B cell (primary cell): ENCODE data around the gene RALGAPB. TPM values are rescaled to one million over a fixed set of nuclear protein-coding genes. Genes with fewer than 3 reads are reported as not detected.

Experiments
- ATAC-seq: fragments of 200-7000 bp; cut with Tn5 transposase; one replicate; pipeline ENCODE4 v1.10.0; 2021; ENCODE audit warnings: low read depth, mild to moderate bottlenecking, moderate number of reproducible peaks, moderate library complexity
- CTCF ChIA-PET: fragments of 350-600 bp; sonication (Branson Sonifier 250); formaldehyde crosslinking; loops from one replicate; lab custom pipeline; 2021; ENCODE audit warnings: antibody characterized with exemption, inconsistent platforms; lab: Charles Lee
- POLR2A ChIA-PET: fragments of 350-600 bp; sonication (Branson Sonifier 250); formaldehyde crosslinking; loops from one replicate; lab custom pipeline; 2021; ENCODE audit warnings: antibody characterized with exemption; lab: Charles Lee
- DNase-seq: peaks from one replicate; pipeline ENCODE4 v3.0.0; 2013
- H2AFZ ChIP-seq: 2 replicates; pipeline ENCODE4 v1.6.1; 2012; ENCODE audit warnings: mild to moderate bottlenecking, low read depth, low read length; ENCODE audit not compliant: insufficient read depth, poor library complexity, severe bottlenecking
- H3K27ac ChIP-seq, 2 donors: 1 replicate in 1 of 2; 2 replicates in 1 of 2; pipeline ENCODE4 v1.5.1; 2012 to 2013; ENCODE audit warnings: low read length in 2 of 2, mild to moderate bottlenecking in 2 of 2, moderate library complexity in 1 of 2
- H3K27me3 ChIP-seq, 4 experiments: fragments of 200-600 bp in 1 of 4; sonication (generic) in 1 of 4; replicated peaks in 1 of 4; 1 replicate in 2 of 4; 2 replicates in 2 of 4; pipeline versions ENCODE4 v1.6.1 to v1.7.0; 2013 to 2016; ENCODE audit warnings: low read length in 3 of 4, mild to moderate bottlenecking in 2 of 4, mixed read lengths in 1 of 4, moderate library complexity in 1 of 4; ENCODE audit not compliant: insufficient read depth in 4 of 4, control insufficient read depth in 3 of 4; ENCODE audit errors: control extremely low read depth in 1 of 4
- H3K36me3 ChIP-seq, 2 experiments: replicated peaks in 1 of 2; 1 replicate in 1 of 2; 2 replicates in 1 of 2; pipeline versions ENCODE4 v1.6.1 to v1.7.1; 2013; ENCODE audit warnings: low read length in 1 of 2; ENCODE audit not compliant: insufficient read depth in 2 of 2, control insufficient read depth in 1 of 2; ENCODE audit errors: control extremely low read depth in 1 of 2, extremely low read depth in 1 of 2
- H3K4me1 ChIP-seq, 2 donors: fragments of 200-600 bp in 1 of 2; sonication (generic) in 1 of 2; 1 replicate in 1 of 2; 2 replicates in 1 of 2; pipeline versions ENCODE4 v1.5.1 to v1.6.1; 2013 to 2017; ENCODE audit warnings: low read length in 2 of 2; ENCODE audit not compliant: control insufficient read depth in 2 of 2, insufficient read depth in 2 of 2
- H3K4me2 ChIP-seq: replicated peaks from 2 replicates; pipeline ENCODE3; 2012; ENCODE audit warnings: mild to moderate bottlenecking, low read depth, low read length; ENCODE audit not compliant: poor library complexity, severe bottlenecking
- H3K4me3 ChIP-seq, 5 experiments: fragments of 200-600 bp in 1 of 5; sonication (generic) in 1 of 5; 1 replicate in 3 of 5; 2 replicates in 2 of 5; pipeline versions ENCODE4 v1.5.1 to v1.7.0; 2011 to 2016; ENCODE audit warnings: low read length in 4 of 5, mild to moderate bottlenecking in 4 of 5, low read depth in 2 of 5, control low read depth in 1 of 5, moderate library complexity in 1 of 5; ENCODE audit not compliant: insufficient read depth in 1 of 5; ENCODE audit errors: control extremely low read depth in 1 of 5, extremely low read depth in 1 of 5
- H3K79me2 ChIP-seq: fragments of 200-600 bp; sonication (generic); one replicate; pipeline ENCODE4 v1.6.0; 2016; ENCODE audit warnings: low read length; ENCODE audit not compliant: control insufficient read depth, insufficient read depth
- H3K9ac ChIP-seq: fragments of 200-600 bp; sonication (generic); 2 replicates; pipeline ENCODE4 v1.6.1; 2017; ENCODE audit warnings: mild to moderate bottlenecking, low read length, moderate library complexity
- H3K9me3 ChIP-seq, 3 donors: one replicate each; pipeline versions ENCODE4 v1.6.1 to v1.7.1; 2013; ENCODE audit warnings: low read length in 2 of 3; ENCODE audit not compliant: control insufficient read depth in 2 of 3, insufficient read depth in 1 of 3; ENCODE audit errors: control extremely low read depth in 1 of 3
- H4K20me1 ChIP-seq: 2 replicates; pipeline ENCODE4 v1.6.0; 2012; ENCODE audit warnings: mild to moderate bottlenecking, low read length; ENCODE audit not compliant: insufficient read depth, control insufficient read depth, poor library complexity, severe bottlenecking
- H3K27ac Mint-ChIP-seq: one replicate; pipeline ENCODE4 v1.8.0; 2021; ENCODE audit warnings: mixed read lengths
- H3K27me3 Mint-ChIP-seq: one replicate; pipeline ENCODE4 v1.8.0; 2021; ENCODE audit warnings: mixed read lengths
- H3K4me1 Mint-ChIP-seq: one replicate; pipeline ENCODE4 v1.8.0; 2021; ENCODE audit warnings: mixed read lengths
- H3K4me3 Mint-ChIP-seq: one replicate; pipeline ENCODE4 v1.8.0; 2021; ENCODE audit warnings: mixed read lengths
- H3K9me3 Mint-ChIP-seq: one replicate; pipeline ENCODE4 v1.8.0; 2022; ENCODE audit warnings: mixed read lengths; ENCODE audit not compliant: insufficient read depth
- EZH2 ChIP-seq: IDR thresholded peaks from 2 replicates; pipeline ENCODE4 v1.6.1; 2012; ENCODE audit warnings: borderline replicate concordance, low read depth, mild to moderate bottlenecking, moderate library complexity, low read length; ENCODE audit not compliant: insufficient read depth, poor library complexity, severe bottlenecking
- WGBS: methylation state at CpG from one replicate; pipeline ENCODE4 v1.1.5; 2013; ENCODE audit warnings: missing lambda C conversion rate; ENCODE audit not compliant: insufficient coverage; 5-methylcytosine and 5-hydroxymethylcytosine counted together
- intact Hi-C: fragments of 100-400 bp; cut with micrococcal nuclease; formaldehyde crosslinking; loops from one replicate; pipeline ENCODE4 v1.10.0; 2022
- polyA plus RNA-seq: library from polyadenylated mRNA; depleted of rRNA; stranded (reverse); fragments of >200 nt; gene quantifications from 2 replicates; pipeline ENCODE4 v1.2.3, GENCODE V29; 2012
- total RNA-seq, 2 donors: library from RNA; stranded (reverse); fragments of 120-200 nt in 1 of 2; gene quantifications; 1 replicate in 1 of 2; 2 replicates in 1 of 2; pipeline versions ENCODE4 v1.2.3 to v1.2.4, GENCODE V29; 2013 to 2022
- TF ChIP-seq, protein P1 (sequence below): fragments of 200-600 bp; IDR thresholded peaks from one replicate; pipeline ENCODE4 v1.8.0; 2022; ENCODE audit warnings: antibody characterized with exemption, mild to moderate bottlenecking

The RALGAPB gene
- total and polyA plus RNA-seq, 2 donors (not counting 1 experiment from before 2014, with no cell fraction given): 15.0 to 58.3 TPM

DNA sequence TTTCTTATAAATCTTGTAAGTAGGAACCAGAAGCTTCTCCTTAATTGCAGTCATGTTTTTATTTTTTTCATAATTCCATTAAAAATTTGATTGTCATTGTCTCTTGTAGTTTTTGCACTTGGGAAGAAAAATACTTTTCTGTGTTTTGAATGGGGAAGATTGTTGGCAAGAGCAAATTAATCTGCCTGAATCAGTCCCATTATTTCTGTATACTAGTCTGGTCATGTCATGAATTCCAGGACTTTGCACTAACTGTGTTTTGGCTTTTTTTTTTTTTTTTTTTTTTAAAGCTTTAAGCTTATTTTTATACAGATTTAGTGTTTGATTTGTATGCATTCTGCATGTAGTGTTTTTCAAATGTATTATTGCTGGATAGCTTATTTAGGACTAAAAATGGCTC, 47.6 kb downstream of the RALGAPB start:
- Histone ChIP-seq H3K27me3 (no peaks in the 10 kb centered on the region), H3K36me3 (peaks cover 20 to 72% of the 10 kb centered on the region in 2 experiments), H3K9ac (no peak overlapping the region), H2AFZ (no peak overlapping the region), H3K4me3 (no peak overlapping the region), H3K9me3 (no peaks in the 10 kb centered on the region), H3K27ac (no peak overlapping the region), H3K4me1 (no peaks in the 10 kb centered on the region), H3K79me2 (no peaks in the 10 kb centered on the region), H3K4me2 (no peak overlapping the region), H4K20me1 (no peaks in the 10 kb centered on the region)
- ATAC-seq (no peak), DNase-seq (no peak)
- Mint-ChIP-seq H3K4me1 (no peaks in the 10 kb centered on the region), H3K27ac (no peak overlapping the region), H3K4me3 (no peak overlapping the region), H3K9me3 (no peaks in the 10 kb centered on the region), H3K27me3 (no peaks in the 10 kb centered on the region)
- TF ChIP-seq, protein P1, sequence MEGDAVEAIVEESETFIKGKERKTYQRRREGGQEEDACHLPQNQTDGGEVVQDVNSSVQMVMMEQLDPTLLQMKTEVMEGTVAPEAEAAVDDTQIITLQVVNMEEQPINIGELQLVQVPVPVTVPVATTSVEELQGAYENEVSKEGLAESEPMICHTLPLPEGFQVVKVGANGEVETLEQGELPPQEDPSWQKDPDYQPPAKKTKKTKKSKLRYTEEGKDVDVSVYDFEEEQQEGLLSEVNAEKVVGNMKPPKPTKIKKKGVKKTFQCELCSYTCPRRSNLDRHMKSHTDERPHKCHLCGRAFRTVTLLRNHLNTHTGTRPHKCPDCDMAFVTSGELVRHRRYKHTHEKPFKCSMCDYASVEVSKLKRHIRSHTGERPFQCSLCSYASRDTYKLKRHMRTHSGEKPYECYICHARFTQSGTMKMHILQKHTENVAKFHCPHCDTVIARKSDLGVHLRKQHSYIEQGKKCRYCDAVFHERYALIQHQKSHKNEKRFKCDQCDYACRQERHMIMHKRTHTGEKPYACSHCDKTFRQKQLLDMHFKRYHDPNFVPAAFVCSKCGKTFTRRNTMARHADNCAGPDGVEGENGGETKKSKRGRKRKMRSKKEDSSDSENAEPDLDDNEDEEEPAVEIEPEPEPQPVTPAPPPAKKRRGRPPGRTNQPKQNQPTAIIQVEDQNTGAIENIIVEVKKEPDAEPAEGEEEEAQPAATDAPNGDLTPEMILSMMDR: no peak
- no peak for TF ChIP-seq EZH2
- intact Hi-C loops: no loop called here
- ChIA-PET POLR2A (no interaction called here), CTCF (interaction anchor here (0.6 to 1.3 kb wide), 3 partner anchors 9 to 31 kb away, joined by 3 to 4 read pairs (median 3); no protein-coding TSS in a partner anchor)

DNA sequence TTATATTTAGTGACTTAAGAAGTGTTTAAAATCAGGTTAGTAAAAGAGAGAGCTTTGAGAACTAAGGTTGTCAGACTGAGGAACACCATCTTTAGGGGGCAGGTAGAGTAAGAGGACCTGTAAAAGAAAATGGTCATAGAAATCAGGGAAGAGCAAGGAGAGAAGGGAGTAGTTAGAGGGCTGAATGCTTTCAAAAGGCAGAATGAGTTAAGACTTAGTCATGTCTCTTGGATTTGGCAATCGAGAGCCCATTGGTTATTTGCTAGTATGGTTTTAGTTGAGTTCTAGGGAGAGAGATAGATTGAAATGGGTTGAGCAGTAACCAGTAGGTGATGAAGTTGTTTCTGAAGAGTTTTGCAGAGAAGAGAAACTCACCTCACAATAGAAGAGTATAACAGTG, 51.1 kb downstream of the RALGAPB start:
- ChIA-PET CTCF (interaction anchor here (0.7 kb wide), 1 partner anchor 202 kb away, joined by 3 read pairs; no protein-coding TSS in a partner anchor), POLR2A (no interaction called here)
- no peak overlapping the region for H2AFZ ChIP-seq
- H4K20me1 ChIP-seq: no peaks in the 10 kb centered on the region
- no peaks in the 10 kb centered on the region for H3K27me3 ChIP-seq
- H3K36me3 ChIP-seq: peaks cover 36 to 66% of the 10 kb centered on the region in 2 experiments
- Mint-ChIP-seq H3K27me3 (no peaks in the 10 kb centered on the region), H3K9me3 (no peaks in the 10 kb centered on the region), H3K4me3 (no peak overlapping the region), H3K27ac (no peak overlapping the region), H3K4me1 (no peaks in the 10 kb centered on the region)
- WGBS: 100% methylated on average over 1 of the region's 1 CpG
- TF ChIP-seq, protein P1: no peak
- TF ChIP-seq EZH2: no peak
- H3K4me3 ChIP-seq: no peak overlapping the region
- H3K79me2 ChIP-seq: no peaks in the 10 kb centered on the region
- no peaks in the 10 kb centered on the region for H3K9me3 ChIP-seq
- ATAC-seq: no peak
- DNase-seq: no peak
- no peaks in the 10 kb centered on the region for H3K4me1 ChIP-seq
- no peak overlapping the region for H3K4me2 ChIP-seq
- no peak overlapping the region for H3K27ac ChIP-seq
- H3K9ac ChIP-seq: no peak overlapping the region
- intact Hi-C loops: no loop called here
